ENCODE measurements around the gene RASA4B. TPM values are rescaled to one million over a fixed set of nuclear protein-coding genes. Genes with fewer than 3 reads are reported as not detected.
A peak's percentile ranks its signal among the peaks of the same experiment; 100 is the strongest.
"Not testable (repeated sequence)": the region's sequence is repeated elsewhere in the genome, so short reads cannot be mapped to it uniquely, and the experiment has no call there.

RASA4B gene
- polyA plus RNA-seq, 3 donors from 2014 or later: 1.8 to 2.7 (median 2.1) TPM

DNA sequence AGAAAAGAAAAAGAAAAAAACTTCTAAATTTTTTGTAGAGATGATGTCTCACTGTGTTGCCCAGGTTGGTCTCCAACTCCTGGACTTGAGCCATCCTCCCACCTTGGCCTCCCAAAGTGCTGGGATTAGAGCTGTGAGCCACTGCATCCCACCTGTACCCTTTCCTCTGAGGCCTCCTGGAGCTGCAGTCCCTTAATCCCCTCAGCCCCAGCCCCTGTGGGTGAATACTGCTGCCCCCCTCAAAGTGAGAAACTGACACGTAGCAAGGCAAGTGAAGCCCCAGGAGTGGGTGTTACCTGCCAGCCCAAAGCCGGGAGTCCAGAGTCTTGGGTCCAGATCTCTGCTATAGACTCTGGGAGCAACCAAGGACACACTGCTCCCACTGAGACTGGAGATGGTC is 7.2 kb upstream of the RASA4B start:
- not testable (repeated sequence) for DNase-seq; H3K4me1 Mint-ChIP-seq; H3K9me3 Mint-ChIP-seq; H3K4me3 Mint-ChIP-seq; H3K27me3 Mint-ChIP-seq (ENCODE audit: low read depth in 3 of 3); H3K27ac Mint-ChIP-seq; H3K36me3 Mint-ChIP-seq

DNA sequence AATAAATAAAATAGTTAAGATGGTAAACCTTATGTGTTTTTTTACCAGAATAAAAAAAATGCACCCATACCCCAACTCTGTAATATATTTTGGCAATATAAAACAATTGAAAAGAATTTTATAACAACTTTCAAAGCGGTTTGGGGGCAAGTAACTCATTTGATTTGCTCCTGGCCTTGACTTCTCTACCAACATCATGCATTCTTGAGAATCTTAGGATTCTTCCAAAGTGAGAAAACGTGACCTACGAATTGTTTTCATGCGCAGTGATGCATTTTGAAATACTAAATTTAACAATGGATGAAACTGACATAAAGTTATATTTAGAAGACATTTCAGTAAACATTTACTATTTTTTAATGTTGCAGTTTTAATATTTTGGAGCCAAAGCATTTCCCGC is 3.2 kb upstream of the RASA4B start:
- not testable (repeated sequence) for DNase-seq; H3K27ac Mint-ChIP-seq; H3K4me3 Mint-ChIP-seq; H3K27me3 Mint-ChIP-seq (ENCODE audit: low read depth in 3 of 3); H3K9me3 Mint-ChIP-seq; H3K36me3 Mint-ChIP-seq; H3K4me1 Mint-ChIP-seq

DNA sequence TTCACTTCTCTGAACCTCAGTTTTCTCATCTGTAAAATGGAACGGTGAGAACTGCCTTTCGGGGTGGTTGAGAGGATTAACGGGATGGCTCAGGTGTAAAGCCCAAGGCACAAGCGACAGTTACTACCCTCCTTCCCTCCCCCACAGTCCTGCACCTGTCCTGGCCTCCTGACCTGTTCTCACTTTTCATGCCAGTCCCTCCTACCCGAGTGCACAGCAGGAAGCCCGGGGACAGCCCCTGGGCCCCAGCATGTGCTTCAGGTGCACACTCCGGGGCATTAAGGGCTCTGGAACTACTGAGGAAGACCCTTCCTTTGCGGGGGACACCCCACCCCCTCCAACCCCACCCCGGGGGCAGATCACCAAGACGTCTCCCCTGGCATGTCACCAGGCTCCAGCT is 626 bp downstream of the RASA4B start:
- not testable (repeated sequence) for H3K36me3 Mint-ChIP-seq; H3K27me3 Mint-ChIP-seq (ENCODE audit: low read depth in 3 of 3); H3K4me1 Mint-ChIP-seq; DNase-seq; H3K4me3 Mint-ChIP-seq; H3K9me3 Mint-ChIP-seq; H3K27ac Mint-ChIP-seq

DNA sequence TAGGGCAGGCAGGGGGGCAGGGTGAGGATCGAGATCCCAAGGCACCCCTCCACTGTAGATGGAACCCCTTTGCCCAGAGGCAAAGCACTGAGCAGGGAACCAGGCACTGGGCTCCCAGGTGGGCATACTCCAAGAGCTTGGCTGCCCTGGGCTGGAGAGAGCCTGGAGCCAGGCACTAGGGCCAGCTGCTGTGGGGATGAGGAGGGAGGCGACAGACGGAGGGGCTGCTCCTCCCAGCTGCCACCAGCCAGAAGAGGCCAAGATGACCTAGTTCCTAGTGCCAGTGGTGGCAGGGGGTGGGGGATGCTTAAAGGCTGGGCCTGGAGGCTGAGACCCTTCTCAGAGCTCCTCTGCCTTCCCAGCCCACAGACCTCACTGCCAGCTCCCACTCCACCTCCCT is 1.7 kb downstream of the RASA4B start:
- not testable (repeated sequence) for H3K4me1 Mint-ChIP-seq; H3K27me3 Mint-ChIP-seq (ENCODE audit: low read depth in 3 of 3); DNase-seq; H3K4me3 Mint-ChIP-seq; H3K27ac Mint-ChIP-seq; H3K36me3 Mint-ChIP-seq; H3K9me3 Mint-ChIP-seq

DNA sequence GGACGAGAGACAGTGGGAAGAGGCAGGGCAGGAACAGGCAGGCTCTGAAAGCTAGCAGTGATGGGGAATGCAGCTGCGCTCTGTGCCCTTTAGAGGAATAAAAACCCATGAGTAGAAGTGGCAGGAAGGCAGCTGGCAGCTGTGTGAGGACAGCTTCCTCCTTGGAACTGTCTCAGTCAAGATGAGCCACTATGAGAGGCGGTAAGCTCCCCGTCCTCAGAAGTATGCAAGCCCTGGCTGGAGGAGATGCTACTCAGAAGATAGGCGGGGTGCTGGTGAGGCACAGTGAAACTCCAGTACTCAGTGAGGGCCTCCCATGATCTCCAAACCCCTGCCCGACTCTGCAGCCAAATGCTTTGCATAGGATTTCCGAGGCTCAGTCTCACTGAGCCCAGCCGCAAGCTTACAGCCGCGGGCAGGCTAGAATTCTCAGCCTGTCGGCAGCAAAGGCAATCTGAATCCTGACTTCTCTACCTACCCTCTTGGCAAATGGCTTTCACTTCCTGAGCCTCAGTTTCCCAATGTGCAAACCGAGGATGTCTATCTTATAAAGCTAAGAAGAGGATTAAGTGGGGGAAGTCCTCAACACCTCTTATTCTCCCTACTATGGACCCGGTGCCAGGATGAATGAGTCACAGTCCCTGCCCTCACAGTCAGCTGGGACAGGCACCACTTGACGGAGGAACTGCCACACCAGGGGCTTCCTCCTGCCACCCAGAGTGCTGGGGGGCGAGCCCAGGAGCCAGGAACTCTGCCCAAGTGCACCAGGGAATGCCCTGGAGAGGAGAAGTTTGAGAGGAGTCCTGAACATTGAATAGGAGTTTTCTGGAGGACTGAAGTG is 2.5 kb downstream of the RASA4B start:
- H3K9me3 Mint-ChIP-seq; DNase-seq; H3K27ac Mint-ChIP-seq; H3K36me3 Mint-ChIP-seq; H3K4me1 Mint-ChIP-seq; H3K27me3 Mint-ChIP-seq (ENCODE audit: low read depth in 3 of 3); H3K4me3 Mint-ChIP-seq: not testable (repeated sequence)

DNA sequence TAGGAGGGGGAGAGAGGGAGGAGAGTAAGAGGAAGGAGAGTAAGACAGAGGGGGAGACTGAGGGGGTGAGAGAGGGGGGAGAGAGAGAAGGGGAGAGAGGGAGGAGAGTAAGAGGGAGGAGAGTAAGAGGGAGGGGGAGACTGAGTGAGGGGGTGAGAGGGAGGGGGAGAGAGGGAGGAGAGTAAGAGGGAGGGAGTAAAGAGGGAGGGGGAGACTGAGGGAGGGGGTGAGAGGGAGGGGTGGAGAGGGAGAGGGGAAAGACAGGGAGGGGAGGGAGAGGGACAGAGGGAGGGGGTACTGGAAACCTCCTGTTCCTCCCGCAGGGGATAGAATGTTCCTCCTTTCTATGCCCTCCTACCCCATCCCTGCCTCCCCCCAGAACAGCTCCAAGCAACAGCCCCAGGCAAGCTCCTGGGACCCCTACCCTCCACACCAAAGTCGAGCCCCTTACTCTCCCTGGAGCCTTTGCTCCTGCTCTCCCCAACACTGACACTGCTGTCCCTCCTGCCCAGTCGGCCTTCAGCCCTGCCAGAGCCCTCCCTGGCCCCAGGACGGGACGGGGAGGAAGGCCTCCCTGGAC is 4.8 kb downstream of the RASA4B start:
- not testable (repeated sequence) for H3K36me3 Mint-ChIP-seq; H3K27ac Mint-ChIP-seq; H3K4me1 Mint-ChIP-seq; DNase-seq; H3K27me3 Mint-ChIP-seq (ENCODE audit: low read depth in 3 of 3); H3K9me3 Mint-ChIP-seq
- peak overlapping the region in 2 of 5 donors; percentile 18 to 21 for H3K4me3 Mint-ChIP-seq

DNA sequence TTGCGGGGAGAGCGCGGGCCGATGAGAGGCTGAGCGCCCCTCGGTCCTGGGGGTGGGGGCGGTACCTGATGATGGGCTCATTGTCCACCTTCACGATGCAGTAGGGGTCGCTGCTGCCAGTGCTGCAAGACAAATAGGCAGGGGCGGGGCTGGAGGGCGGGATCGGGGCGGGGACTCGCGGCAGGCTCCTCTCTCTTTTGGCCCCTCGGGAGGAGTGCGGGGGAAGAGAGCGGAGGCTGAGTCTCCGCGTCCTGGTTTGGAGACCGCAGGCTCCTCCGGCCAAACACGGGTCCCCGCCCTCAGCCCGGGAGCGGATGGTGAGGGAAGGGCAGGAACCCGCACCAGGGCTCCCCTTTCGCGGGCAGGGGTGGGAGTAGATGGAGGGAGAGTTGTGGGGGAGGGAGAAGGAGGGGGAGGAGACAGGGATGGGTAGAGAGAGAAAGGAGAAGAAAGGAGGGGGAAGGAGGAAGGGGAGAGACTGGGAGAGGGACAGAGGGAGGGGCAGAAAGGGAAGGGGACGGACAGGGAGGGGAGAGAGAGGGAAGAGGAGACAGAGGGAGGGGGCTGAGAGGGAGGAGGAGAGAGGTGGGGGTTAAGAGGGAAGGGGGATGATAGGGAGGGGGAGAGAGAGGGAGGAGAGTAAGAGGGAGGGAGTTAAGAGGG is 5.6 kb downstream of the RASA4B start:
- H3K9me3 Mint-ChIP-seq; H3K27ac Mint-ChIP-seq; H3K27me3 Mint-ChIP-seq (ENCODE audit: low read depth in 3 of 3); DNase-seq; H3K4me3 Mint-ChIP-seq; H3K36me3 Mint-ChIP-seq; H3K4me1 Mint-ChIP-seq: not testable (repeated sequence)

DNA sequence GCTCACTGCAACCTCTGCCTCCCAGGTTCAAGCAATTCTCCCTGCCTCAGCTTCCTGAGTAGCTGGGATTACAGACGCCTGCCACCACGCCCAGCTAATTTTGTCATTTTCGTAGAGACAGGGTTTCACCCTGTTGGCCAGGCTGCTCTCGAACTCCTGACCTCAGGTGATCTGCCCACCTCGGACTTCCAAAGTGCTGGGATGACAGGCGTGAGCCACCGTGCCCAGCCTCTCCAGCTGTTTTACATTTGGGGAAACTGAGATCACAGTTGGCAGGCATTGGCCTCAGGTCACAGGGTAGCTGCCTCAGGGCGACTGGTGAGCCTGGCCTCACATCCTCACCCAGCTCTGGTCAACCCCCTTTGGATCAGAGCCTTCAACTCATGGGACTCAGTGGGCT is 7.0 kb downstream of the RASA4B start:
- H3K27ac Mint-ChIP-seq; DNase-seq; H3K9me3 Mint-ChIP-seq; H3K27me3 Mint-ChIP-seq (ENCODE audit: low read depth in 3 of 3); H3K4me3 Mint-ChIP-seq; H3K36me3 Mint-ChIP-seq; H3K4me1 Mint-ChIP-seq: not testable (repeated sequence)

DNA sequence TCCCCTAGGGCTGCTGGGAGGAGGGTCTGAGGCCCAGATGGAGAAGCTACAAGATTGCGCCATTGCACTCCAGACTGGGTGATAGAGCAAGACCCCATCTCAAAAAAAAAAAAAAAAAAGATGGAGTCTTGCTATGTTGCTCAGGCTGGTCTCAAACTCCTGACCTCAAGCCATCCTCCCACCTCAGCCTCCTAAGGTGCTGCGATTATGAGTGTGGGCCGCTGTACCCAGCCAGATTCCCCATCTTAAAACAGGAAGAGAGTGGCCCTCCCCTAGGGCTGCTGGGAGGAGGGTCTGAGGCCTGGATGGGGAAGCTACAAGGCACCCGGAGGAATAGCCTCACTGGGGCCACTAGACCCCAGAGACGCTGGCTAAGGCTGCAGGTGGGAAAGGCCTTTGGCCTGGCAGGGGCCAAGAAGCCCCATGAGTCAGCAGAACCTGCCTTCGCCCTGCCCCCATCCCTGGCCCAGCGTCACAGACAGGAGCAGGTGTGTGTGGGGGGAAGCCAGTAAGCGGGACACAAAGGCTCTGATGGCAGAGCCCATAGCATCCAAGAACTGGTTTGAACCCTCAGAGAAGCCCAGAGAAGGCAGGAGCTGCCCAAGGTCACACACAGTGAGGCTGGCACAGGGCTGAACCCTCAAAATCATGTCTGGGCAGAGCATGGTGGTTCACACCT is 10.0 kb downstream of the RASA4B start:
- not testable (repeated sequence) for H3K4me1 Mint-ChIP-seq; H3K27ac Mint-ChIP-seq; H3K27me3 Mint-ChIP-seq (ENCODE audit: low read depth in 3 of 3); H3K4me3 Mint-ChIP-seq; H3K9me3 Mint-ChIP-seq; H3K36me3 Mint-ChIP-seq; DNase-seq

DNA sequence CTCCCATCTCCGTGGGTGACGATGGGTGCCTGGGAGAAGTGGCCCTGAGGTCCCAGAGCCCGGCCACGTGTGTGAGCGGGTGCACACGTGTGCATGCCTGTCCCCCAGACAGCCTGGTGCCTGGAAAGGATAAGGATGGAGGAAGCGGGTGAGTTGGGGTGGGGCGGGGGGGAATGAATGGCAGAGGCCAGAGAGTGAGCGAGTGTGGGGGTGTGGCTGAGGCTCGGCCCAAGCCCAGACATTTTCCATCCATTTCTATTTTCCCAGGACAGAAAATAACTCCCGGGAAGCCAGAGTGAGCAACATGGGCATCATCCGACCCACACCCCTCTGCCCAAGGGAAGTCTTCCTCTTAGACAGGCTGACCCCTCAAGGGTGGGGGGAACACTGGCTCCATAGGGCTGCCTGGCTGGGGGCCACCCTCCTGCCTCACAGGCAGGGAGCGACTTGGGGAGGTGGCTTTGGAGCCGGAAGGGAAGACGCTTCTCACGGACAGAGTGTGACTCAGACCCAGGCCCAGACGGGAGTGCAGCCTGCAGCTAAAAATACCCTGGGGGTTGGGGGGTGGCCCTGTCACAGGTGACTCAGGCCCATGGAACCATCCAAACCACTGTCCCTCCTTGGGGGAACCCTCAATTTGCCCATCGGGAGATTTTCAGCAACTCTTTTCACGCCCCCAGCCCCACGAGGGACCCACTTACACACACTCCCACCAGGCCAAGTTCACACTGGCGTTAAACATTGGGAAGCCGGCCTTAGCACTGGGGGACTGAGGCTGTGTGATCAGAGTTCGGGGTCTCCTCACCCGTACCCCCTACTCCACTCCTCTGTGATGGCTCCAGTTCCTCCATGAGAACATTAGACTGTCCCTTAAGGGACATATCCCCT is 12.0 kb downstream of the RASA4B start:
- not testable (repeated sequence) for H3K4me3 Mint-ChIP-seq, H3K27ac Mint-ChIP-seq, H3K4me1 Mint-ChIP-seq

DNA sequence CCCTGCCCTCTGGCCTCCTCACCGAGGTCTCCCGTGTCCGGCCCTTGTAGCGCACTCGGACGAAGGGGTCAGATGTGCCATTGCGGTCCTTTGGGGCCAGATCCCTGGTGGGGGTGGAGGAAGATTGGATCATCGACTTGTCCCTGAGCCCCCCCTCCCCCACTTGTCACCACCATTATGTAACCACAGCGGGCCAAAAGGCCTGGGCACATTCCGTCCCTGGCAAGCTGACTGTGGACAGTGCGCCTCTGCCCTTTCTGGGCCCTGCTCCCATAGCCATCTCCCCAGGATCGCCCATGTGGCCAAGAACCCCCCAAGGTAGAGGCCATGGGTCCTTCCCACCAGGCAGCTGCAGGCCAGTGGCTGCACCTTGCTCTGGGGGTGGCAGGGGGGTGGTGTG is 14.4 kb downstream of the RASA4B start:
- not testable (repeated sequence) for H3K9me3 Mint-ChIP-seq; DNase-seq; H3K4me1 Mint-ChIP-seq; H3K36me3 Mint-ChIP-seq; H3K27ac Mint-ChIP-seq; H3K4me3 Mint-ChIP-seq; H3K27me3 Mint-ChIP-seq (ENCODE audit: low read depth in 3 of 3)

More for the DNA sequence above, 12.0 kb downstream of the RASA4B start:
- not testable (repeated sequence) for DNase-seq; H3K36me3 Mint-ChIP-seq; H3K27me3 Mint-ChIP-seq (ENCODE audit: low read depth in 3 of 3); H3K9me3 Mint-ChIP-seq

DNA sequence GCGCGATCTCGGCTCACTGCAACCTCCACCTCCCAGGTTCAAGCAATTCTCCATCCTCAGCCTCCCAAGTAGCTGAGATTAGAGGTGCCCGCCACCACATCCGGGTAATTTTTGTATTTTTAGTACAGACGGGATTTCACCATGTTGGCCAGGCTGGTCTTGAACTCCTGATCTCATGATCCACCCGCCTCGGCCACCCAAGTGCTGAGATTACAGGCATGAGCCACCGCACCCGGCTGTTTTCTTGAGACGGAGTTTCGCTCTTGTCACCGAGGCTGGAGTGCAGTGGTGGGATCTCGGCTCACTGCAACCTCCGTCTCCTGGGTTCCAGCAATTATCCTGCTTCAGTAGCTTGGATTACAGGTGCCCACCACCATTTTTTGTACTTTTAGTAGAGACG is 19.3 kb downstream of the RASA4B start:
- H3K9me3 Mint-ChIP-seq; H3K36me3 Mint-ChIP-seq; H3K27me3 Mint-ChIP-seq (ENCODE audit: low read depth in 3 of 3); DNase-seq; H3K27ac Mint-ChIP-seq; H3K4me3 Mint-ChIP-seq; H3K4me1 Mint-ChIP-seq: not testable (repeated sequence)

DNA sequence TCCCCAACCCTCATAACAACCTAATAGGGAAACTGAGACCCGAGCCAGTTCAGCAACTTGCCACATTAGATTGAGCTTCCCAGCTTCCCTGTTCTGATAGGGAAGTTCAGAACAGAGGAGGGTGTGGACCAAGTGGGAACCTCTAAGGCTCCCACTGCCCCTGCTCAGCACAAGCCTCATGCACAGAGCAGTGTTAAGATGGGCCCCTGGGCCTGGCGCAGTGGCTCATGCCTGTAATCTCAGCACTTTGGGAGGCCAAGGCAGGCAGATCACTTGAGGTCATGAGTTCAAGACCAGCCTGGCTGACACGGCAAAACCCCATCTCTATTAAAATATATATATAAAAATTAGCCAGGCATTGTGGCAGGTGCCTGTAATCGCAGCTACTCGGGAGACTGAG is 20.3 kb downstream of the RASA4B start:
- not testable (repeated sequence) for DNase-seq, H3K36me3 Mint-ChIP-seq

DNA sequence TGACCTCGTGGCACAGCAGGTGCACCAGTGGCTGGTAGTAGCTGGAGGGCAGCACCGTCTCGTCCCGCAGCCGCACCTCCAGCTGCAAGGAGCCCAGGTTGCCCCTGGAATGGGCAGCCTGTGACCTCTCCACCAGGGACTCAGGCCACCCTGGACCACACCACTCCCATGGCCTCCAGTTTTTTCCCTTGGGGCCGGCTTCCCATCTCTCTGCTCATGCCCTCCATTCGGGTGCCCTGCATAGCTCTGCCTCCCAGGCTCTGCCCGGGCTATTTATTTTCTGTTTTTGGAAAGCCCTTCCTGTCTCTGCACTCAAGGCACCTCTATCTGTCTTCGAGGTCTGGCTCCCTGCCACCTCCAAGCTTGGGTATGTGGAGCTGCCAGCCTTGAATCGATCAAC is 20.7 kb downstream of the RASA4B start:
- H3K9me3 Mint-ChIP-seq; H3K4me3 Mint-ChIP-seq; H3K4me1 Mint-ChIP-seq; H3K27me3 Mint-ChIP-seq (ENCODE audit: low read depth in 3 of 3); DNase-seq; H3K27ac Mint-ChIP-seq; H3K36me3 Mint-ChIP-seq: not testable (repeated sequence)

More for the DNA sequence above, 20.3 kb downstream of the RASA4B start:
- H3K27me3 Mint-ChIP-seq (ENCODE audit: low read depth in 3 of 3); H3K4me3 Mint-ChIP-seq; H3K9me3 Mint-ChIP-seq; H3K4me1 Mint-ChIP-seq; H3K27ac Mint-ChIP-seq: not testable (repeated sequence)

Measured in immature natural killer cell (primary cell).